Sigmoid colon (tissue), 7 donors: ENCODE data around the gene EGR4. TPM values are rescaled to one million over a fixed set of nuclear protein-coding genes. Genes with fewer than 3 reads are reported as not detected.
"Not testable (repeated sequence)": the region's sequence is repeated elsewhere in the genome, so short reads cannot be mapped to it uniquely, and the experiment has no call there.

Experiments used
- DNase-seq: peaks from one replicate; pipeline ENCODE4 v3.0.0-alpha.2; 2019
- H3K27ac ChIP-seq, 4 donors: fragments of 200-600 bp; sonication (generic); one replicate each; pipeline ENCODE4 v1.5.1; 2016 to 2019; ENCODE audit warnings: mild to moderate bottlenecking in 1 of 4
- H3K27me3 ChIP-seq, 3 donors: fragments of 200-600 bp; sonication (generic); one replicate each; pipeline ENCODE4 v1.5.1; 2019; ENCODE audit warnings: mild to moderate bottlenecking in 1 of 3
- H3K36me3 ChIP-seq, 4 donors: fragments of 200-600 bp; sonication (generic); one replicate each; pipeline ENCODE4 v1.5.1; 2016 to 2019
- H3K4me1 ChIP-seq, 4 donors: fragments of 200-600 bp; sonication (generic); one replicate each; pipeline ENCODE4 v1.5.1; 2017 to 2019
- H3K4me3 ChIP-seq, 4 donors: fragments of 200-600 bp; sonication (generic); one replicate each; pipeline ENCODE4 v1.5.1; 2017 to 2019; ENCODE audit warnings: mild to moderate bottlenecking in 2 of 4, moderate library complexity in 1 of 4
- H3K9me3 ChIP-seq, 4 donors: fragments of 200-600 bp in 3 of 4; sonication (generic) in 3 of 4; one replicate each; pipeline versions ENCODE4 v1.5.1 to v1.6.1; 2013 to 2019
- CTCF ChIP-seq, 4 experiments: fragments of 450-650 bp in 3 of 4; fragments of 200-600 bp in 1 of 4; IDR thresholded peaks; one replicate each; pipeline ENCODE4 v1.5.1; 2016 to 2019; ENCODE audit warnings: antibody characterized with exemption in 4 of 4, mild to moderate bottlenecking in 3 of 4, moderate library complexity in 2 of 4
- EP300 ChIP-seq, 4 donors: sonication (generic); formaldehyde crosslinking; IDR thresholded peaks; one replicate each; pipeline ENCODE4 v1.6.1; 2017; ENCODE audit warnings: antibody characterized with exemption in 4 of 4
- POLR2A ChIP-seq, 2 donors: fragments of 450-650 bp; IDR thresholded peaks; one replicate each; pipeline ENCODE4 v1.6.1; 2016; ENCODE audit warnings: antibody characterized with exemption in 2 of 2, mild to moderate bottlenecking in 2 of 2, moderate library complexity in 2 of 2
- POLR2AphosphoS5 ChIP-seq, 4 donors: sonication (generic); formaldehyde crosslinking; IDR thresholded peaks; one replicate each; pipeline ENCODE4 v1.6.1; 2017; ENCODE audit warnings: antibody characterized with exemption in 4 of 4
- WGBS, 2 donors: extraction: QIAGEN DNeasy Blood & Tissue Kit; methylation state at CpG; one replicate each; pipeline ENCODE4 v1.1.7; 2013; 5-methylcytosine and 5-hydroxymethylcytosine counted together
- intact Hi-C: fragments of 100-400 bp; cut with DNase I; formaldehyde crosslinking; loops from one replicate; pipeline ENCODE4 v1.15.1; 2023
- polyA plus RNA-seq, 3 donors: library from polyadenylated mRNA; stranded (reverse); fragments of 200-250 nt; gene quantifications; one replicate each; pipeline ENCODE4 v1.2.3, GENCODE V29; 2013
- total RNA-seq, 4 donors: library from RNA; depleted of rRNA; stranded (reverse); fragments of >200 nt; gene quantifications; one replicate each; pipeline ENCODE4 v1.1.0, GENCODE V29; 2016
- donor health status: healthy with polysubstance abuse.
- donor health status: Bipolar disorder and iron deficiency.
- donor health status: healthy.

The EGR4 gene
- total and polyA plus RNA-seq, 7 donors: 0.07 to 0.14 TPM; not detected in 5

GRCh38 chr2:73263540-73264331 is 29.6 kb downstream of the EGR4 start:
- H3K27me3 ChIP-seq: peaks cover 9 to 37% (median 29%) of the 10 kb centered on the region in 3 donors
- H3K9me3 ChIP-seq: no peaks in the 10 kb centered on the region
- DNase-seq: no peak
- H3K4me1 ChIP-seq: peaks cover 0 to 7% (median 4%) of the 10 kb centered on the region in 4 donors
- intact Hi-C loops: no loop called here
- H3K27ac ChIP-seq: no peak overlapping the region
- no peaks in the 10 kb centered on the region for H3K36me3 ChIP-seq
- WGBS, 2 donors: 95 to 96% methylated on average over 16 of the region's 16 CpGs
- TF ChIP-seq POLR2A (IDR thresholded peaks at IDR 0.05) (no peak), EP300 (IDR thresholded peaks at IDR 0.05) (no peak), CTCF (IDR thresholded peaks at IDR 0.05) (no peak), POLR2AphosphoS5 (IDR thresholded peaks at IDR 0.05) (no peak)
- no peak overlapping the region for H3K4me3 ChIP-seq

- not testable (repeated sequence) for H3K9me3 ChIP-seq, DNase-seq
These were observed 30.5 kb downstream of the EGR4 start for GRCh38 chr2:73262691-73263429.

GRCh38 chr2:73262108-73262651 is 31.2 kb downstream of the EGR4 start:
- Histone ChIP-seq H3K36me3 (no peaks in the 10 kb centered on the region), H3K4me1 (no peaks in the 10 kb centered on the region), H3K27ac (no peak overlapping the region), H3K27me3 (peaks cover 3 to 22% (median 14%) of the 10 kb centered on the region in 3 donors), H3K9me3 (no peaks in the 10 kb centered on the region), H3K4me3 (no peak overlapping the region)
- TF ChIP-seq POLR2AphosphoS5 (IDR thresholded peaks at IDR 0.05): no peak
- TF ChIP-seq POLR2A (IDR thresholded peaks at IDR 0.05): no peak
- TF ChIP-seq EP300 (IDR thresholded peaks at IDR 0.05): no peak
- TF ChIP-seq CTCF (IDR thresholded peaks at IDR 0.05): no peak
- DNase-seq: no peak
- WGBS, 2 donors: 93 to 95% methylated on average over 4 of the region's 4 CpGs
- intact Hi-C loops: no loop called here

More at GRCh38 chr2:73262691-73263429, 30.5 kb downstream of the EGR4 start:
- 95 to 96% methylated on average over 18 of the region's 18 CpGs for WGBS, 2 donors
- intact Hi-C loops, H3K4me3 ChIP-seq, H3K4me1 ChIP-seq, H3K36me3 ChIP-seq, H3K27ac ChIP-seq: not testable (repeated sequence)
- peaks cover 3 to 29% (median 21%) of the 10 kb centered on the region in 3 donors for H3K27me3 ChIP-seq

GRCh38 chr2:73260338-73260984 is 32.9 kb downstream of the EGR4 start:
- Histone ChIP-seq H3K9me3 (no peaks in the 10 kb centered on the region), H3K27me3 (peaks cover 0 to 7% (median 0%) of the 10 kb centered on the region in 3 donors), H3K4me3 (no peak overlapping the region), H3K27ac (no peak overlapping the region), H3K4me1 (no peaks in the 10 kb centered on the region), H3K36me3 (no peaks in the 10 kb centered on the region)
- no peak for DNase-seq
- 56 to 67% methylated on average over 17 of the region's 17 CpGs for WGBS, 2 donors
- intact Hi-C loops: no loop called here
- TF ChIP-seq EP300 (IDR thresholded peaks at IDR 0.05) (no peak), CTCF (IDR thresholded peaks at IDR 0.05) (no peak), POLR2A (IDR thresholded peaks at IDR 0.05) (no peak), POLR2AphosphoS5 (IDR thresholded peaks at IDR 0.05) (no peak)
